ENCODE results near the gene MLLT3. TPM values are rescaled to one million over a fixed set of nuclear protein-coding genes. Genes with fewer than 3 reads are reported as not detected.

MLLT3 gene
- total and polyA plus RNA-seq, 2 of the 8 experiments (the other 6 are each of a cell fraction or from before 2014, with no cell fraction given), result 5.9 to 9.6 TPM

- no peak for TF ChIP-seq EZH2 (IDR thresholded peaks at IDR 0.05; ENCODE audit: low read depth, low read length, severe bottlenecking)
- no peak for TF ChIP-seq CHD2 (IDR thresholded peaks at IDR 0.05; ENCODE audit: low read length)
Observed at GRCh38 chr9:20367855-20368254, 254.4 kb downstream of the MLLT3 start (continued).

Measured in H1 (cell line).